SK-N-SH (cell line): ENCODE results near the gene MUS81. TPM values are rescaled to one million over a fixed set of nuclear protein-coding genes. Genes with fewer than 3 reads are reported as not detected.
A peak's percentile ranks its signal among the peaks of the same experiment; 100 is the strongest.

ENCODE experiments used
- CTCF ChIA-PET: fragments of 300-600, 350-600 bp; formaldehyde crosslinking; extraction: SDS; loops from one replicate; lab custom pipeline; 2021; lab: Yijun Ruan, JAX
- POLR2A ChIA-PET: fragments of 350-600 bp; sonication (Branson Sonifier 250); formaldehyde crosslinking; extraction: SDS; loops from one replicate; lab custom pipeline; 2020; ENCODE audit warnings: antibody characterized with exemption, inconsistent platforms; lab: Yijun Ruan, JAX
- DNase-seq: peaks from one replicate; pipeline ENCODE4 v3.0.0; 2012
- H2AFZ ChIP-seq: fragments of 200-600 bp; sonication (generic); 2 replicates; pipeline ENCODE4 v1.8.1; 2016; ENCODE audit warnings: antibody characterized with exemption, mild to moderate bottlenecking, low read depth
- H3F3A ChIP-seq: fragments of 200-600 bp; sonication (generic); replicated peaks from 2 replicates; pipeline ENCODE3; 2016; ENCODE audit warnings: antibody characterized with exemption, mild to moderate bottlenecking; ENCODE audit not compliant: insufficient read depth
- H3K27ac ChIP-seq, 2 experiments: fragments of 200-500 bp in 1 of 2; fragments of 200-600 bp in 1 of 2; sonication (Bioruptor generic) in 1 of 2; sonication (generic), shearing (Covaris generic) in 1 of 2; 2 replicates each; pipeline versions ENCODE4 v1.5.1 to v1.6.1; 2014 to 2016; ENCODE audit warnings: low read depth in 2 of 2, inconsistent platforms in 1 of 2, low read length in 1 of 2, mild to moderate bottlenecking in 1 of 2, mixed read lengths in 1 of 2
- H3K27me3 ChIP-seq: fragments of 200-600 bp; sonication (generic), shearing (Covaris generic); 2 replicates; pipeline ENCODE4 v1.6.1; 2016; ENCODE audit warnings: mixed run types; ENCODE audit not compliant: insufficient read depth
- H3K36me3 ChIP-seq, 2 experiments: fragments of 200-500 bp in 1 of 2; fragments of 200-600 bp in 1 of 2; sonication (Bioruptor generic) in 1 of 2; sonication (generic) in 1 of 2; replicated peaks in 1 of 2; 2 replicates each; pipeline versions ENCODE3 to v1.5.1; 2014 to 2016; ENCODE audit warnings: low read length in 1 of 2, mild to moderate bottlenecking in 1 of 2; ENCODE audit not compliant: insufficient read depth in 2 of 2, control insufficient read depth in 1 of 2
- H3K4me1 ChIP-seq, 2 experiments: fragments of 200-500 bp in 1 of 2; fragments of 200-600 bp in 1 of 2; sonication (Bioruptor generic) in 1 of 2; sonication (generic), shearing (Covaris generic) in 1 of 2; 2 replicates each; pipeline versions ENCODE4 v1.5.1 to v1.6.1; 2014 to 2016; ENCODE audit warnings: low read depth in 1 of 2, low read length in 1 of 2, mixed run types in 1 of 2; ENCODE audit not compliant: insufficient read depth in 2 of 2, control insufficient read depth in 1 of 2
- H3K4me2 ChIP-seq: fragments of 200-600 bp; sonication (generic), shearing (Covaris generic); 2 replicates; pipeline ENCODE4 v1.6.1; 2017; ENCODE audit warnings: mixed run types
- H3K4me3 ChIP-seq, 2 experiments: fragments of 200-500 bp in 1 of 2; fragments of 200-600 bp in 1 of 2; sonication (Bioruptor generic) in 1 of 2; sonication (generic), shearing (Covaris generic) in 1 of 2; 2 replicates each; pipeline versions ENCODE4 v1.5.1 to v1.8.1; 2014 to 2016; ENCODE audit warnings: low read depth in 2 of 2, inconsistent platforms in 1 of 2, low read length in 1 of 2, mild to moderate bottlenecking in 1 of 2, mixed read lengths in 1 of 2, moderate library complexity in 1 of 2
- H3K79me2 ChIP-seq: fragments of 200-600 bp; sonication (generic); 2 replicates; pipeline ENCODE4 v1.8.1; 2017; ENCODE audit warnings: mild to moderate bottlenecking; ENCODE audit not compliant: insufficient read depth
- H3K9ac ChIP-seq: fragments of 200-600 bp; sonication (generic); 2 replicates; pipeline ENCODE4 v1.6.1; 2017; ENCODE audit warnings: mixed run types
- H3K9me2 ChIP-seq: fragments of 200-600 bp; sonication (generic); 2 replicates; pipeline ENCODE4 v1.6.1; 2017; ENCODE audit warnings: mixed run types
- H3K9me3 ChIP-seq: fragments of 200-600 bp; sonication (generic); 2 replicates; pipeline ENCODE4 v1.6.1; 2017; ENCODE audit warnings: mixed run types, mild to moderate bottlenecking, moderate library complexity
- H4K20me1 ChIP-seq: fragments of 200-600 bp; sonication (generic); 2 replicates; pipeline ENCODE4 v1.6.1; 2017; ENCODE audit warnings: mild to moderate bottlenecking, mixed run types; ENCODE audit not compliant: insufficient read depth
- CHD2 ChIP-seq: fragments of 150-350 bp; IDR thresholded peaks from 2 replicates; pipeline ENCODE4 v1.6.1; 2018; ENCODE audit warnings: low read length; ENCODE audit not compliant: partially characterized antibody
- ELF1 ChIP-seq: IDR thresholded peaks from 2 replicates; pipeline ENCODE4 v1.4.0; 2012
- EP300 ChIP-seq, 2 experiments: IDR thresholded peaks; 2 replicates each; pipeline versions ENCODE4 v1.4.0 to v1.6.1; 2012; ENCODE audit warnings: borderline replicate concordance in 1 of 2, low read depth in 1 of 2, low read length in 1 of 2
- EZH2phosphoT487 ChIP-seq: fragments of 200-600 bp; sonication (generic); IDR thresholded peaks from 2 replicates; pipeline ENCODE4 v1.6.1; 2017; ENCODE audit warnings: low read depth, mixed run types, mild to moderate bottlenecking, antibody characterized with exemption, moderate library complexity, borderline replicate concordance
- GATA2 ChIP-seq: sonication (generic); formaldehyde crosslinking; IDR thresholded peaks from 2 replicates; pipeline ENCODE4 v1.5.0; 2020; ENCODE audit warnings: mild to moderate bottlenecking, missing genetic modification reagents
- JUND ChIP-seq: IDR thresholded peaks from 2 replicates; pipeline ENCODE4 v1.4.0; 2012
- MEF2A ChIP-seq: IDR thresholded peaks from 2 replicates; pipeline ENCODE4 v1.4.0; 2012; ENCODE audit warnings: low read depth, borderline replicate concordance
- NRF1 ChIP-seq: IDR thresholded peaks from 2 replicates; pipeline ENCODE4 v1.6.1; 2012; ENCODE audit warnings: low read depth, mild to moderate bottlenecking, low read length
- POLR2AphosphoS5 ChIP-seq: IDR thresholded peaks from 2 replicates; pipeline ENCODE4 v1.6.1; 2012; ENCODE audit warnings: low read depth, low read length
- REST ChIP-seq: IDR thresholded peaks from 2 replicates; pipeline ENCODE4 v1.6.1; 2012; ENCODE audit warnings: mild to moderate bottlenecking, low read depth, low read length, moderate library complexity
- RFX5 ChIP-seq: IDR thresholded peaks from 2 replicates; pipeline ENCODE4 v1.6.1; 2012; ENCODE audit warnings: mild to moderate bottlenecking, improper control_type of control experiment, low read length
- SMC3 ChIP-seq: IDR thresholded peaks from 2 replicates; pipeline ENCODE4 v1.6.1; 2012; ENCODE audit warnings: low read depth, low read length, improper control_type of control experiment
- TAF1 ChIP-seq: IDR thresholded peaks from 2 replicates; pipeline ENCODE4 v1.6.1; 2012; ENCODE audit warnings: low read depth, mild to moderate bottlenecking, low read length, moderate library complexity, borderline replicate concordance
- TCF12 ChIP-seq: IDR thresholded peaks from 2 replicates; pipeline ENCODE4 v1.4.0; 2012
- ZBTB33 ChIP-seq: IDR thresholded peaks from 2 replicates; pipeline ENCODE4 v1.4.0; 2012; ENCODE audit warnings: low read depth, borderline replicate concordance
- WGBS: methylation state at CpG from one replicate; pipeline ENCODE4 v1.1.6; 2017; ENCODE audit warnings: low lambda C conversion rate; 5-methylcytosine and 5-hydroxymethylcytosine counted together
- polyA plus RNA-seq, 3 experiments: library from polyadenylated mRNA; depleted of rRNA; stranded (reverse); fragments of >200 nt; gene quantifications; 2 replicates each; pipeline ENCODE4 v1.2.3, GENCODE V29; 2012
- TF ChIP-seq, protein P1 (sequence below): IDR thresholded peaks from 2 replicates; pipeline ENCODE4; 2012
- TF ChIP-seq, protein P2 (sequence below): fragments of 150-350 bp; IDR thresholded peaks from 2 replicates; pipeline ENCODE4 v1.6.1; 2016; ENCODE audit warnings: mild to moderate bottlenecking, low read depth, low read length

The MUS81 gene
- polyA plus RNA-seq, 1 of the 3 experiments (the other 2 are of a cell fraction) = 58.2 TPM

GRCh38 chr11:65867284-65868071, 7.2 kb downstream of the MUS81 start:
- Histone ChIP-seq H3K4me1 (peaks cover 15 to 20% of the 10 kb centered on the region in 2 experiments; a peak in 2 of 4 replicates), H3K27ac (no peak overlapping the region; a peak in 1 of 4 replicates), H3F3A (peaks cover 61% of the 10 kb centered on the region), H2AFZ (no peak overlapping the region), H4K20me1 (no peaks in the 10 kb centered on the region; the same call in 1 of the 2 replicates), H3K9me3 (no peaks in the 10 kb centered on the region), H3K27me3 (no peaks in the 10 kb centered on the region), H3K4me3 (no peak overlapping the region), H3K36me3 (peaks cover 46 to 81% of the 10 kb centered on the region in 2 experiments), H3K9me2 (no peaks in the 10 kb centered on the region), H3K4me2 (no peak overlapping the region), H3K79me2 (peaks cover 49% of the 10 kb centered on the region), H3K9ac (no peak overlapping the region)
- 70% methylated on average over 22 of the region's 29 CpGs for WGBS
- ChIA-PET CTCF (interaction anchor here (7.1 to 18.4 kb wide), 2 partner anchors 7 to 18 kb away, joined by 89 to 374 read pairs; partner anchors contain the start of genes CCDC85B, CTSW, FIBP and MUS81), POLR2A (interaction anchor here (4.8 kb wide), 1 partner anchor 8 kb away, joined by 59 read pairs; the partner anchor contains the start of genes CFL1 and MUS81)
- peak; percentile 73 for DNase-seq
- TF ChIP-seq EZH2phosphoT487 (no peak), NRF1 (no peak), RFX5 (no peak), POLR2AphosphoS5 (0 out of 2 replicates have a peak, but pooled peaks have one; percentile 25), EP300 (IDR thresholded peaks at IDR 0.05; ENCODE audit: borderline replicate concordance in 1 of 2, low read depth in 1 of 2, low read length in 1 of 2) (no peak), SMC3 (no peak), ELF1 (no peak), ZBTB33 (no peak)
- TF ChIP-seq, protein P1, sequence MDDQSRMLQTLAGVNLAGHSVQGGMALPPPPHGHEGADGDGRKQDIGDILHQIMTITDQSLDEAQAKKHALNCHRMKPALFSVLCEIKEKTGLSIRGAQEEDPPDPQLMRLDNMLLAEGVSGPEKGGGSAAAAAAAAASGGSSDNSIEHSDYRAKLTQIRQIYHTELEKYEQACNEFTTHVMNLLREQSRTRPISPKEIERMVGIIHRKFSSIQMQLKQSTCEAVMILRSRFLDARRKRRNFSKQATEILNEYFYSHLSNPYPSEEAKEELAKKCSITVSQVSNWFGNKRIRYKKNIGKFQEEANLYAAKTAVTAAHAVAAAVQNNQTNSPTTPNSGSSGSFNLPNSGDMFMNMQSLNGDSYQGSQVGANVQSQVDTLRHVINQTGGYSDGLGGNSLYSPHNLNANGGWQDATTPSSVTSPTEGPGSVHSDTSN = 0 out of 2 replicates have a peak, but pooled peaks have one; percentile 3

DNA sequence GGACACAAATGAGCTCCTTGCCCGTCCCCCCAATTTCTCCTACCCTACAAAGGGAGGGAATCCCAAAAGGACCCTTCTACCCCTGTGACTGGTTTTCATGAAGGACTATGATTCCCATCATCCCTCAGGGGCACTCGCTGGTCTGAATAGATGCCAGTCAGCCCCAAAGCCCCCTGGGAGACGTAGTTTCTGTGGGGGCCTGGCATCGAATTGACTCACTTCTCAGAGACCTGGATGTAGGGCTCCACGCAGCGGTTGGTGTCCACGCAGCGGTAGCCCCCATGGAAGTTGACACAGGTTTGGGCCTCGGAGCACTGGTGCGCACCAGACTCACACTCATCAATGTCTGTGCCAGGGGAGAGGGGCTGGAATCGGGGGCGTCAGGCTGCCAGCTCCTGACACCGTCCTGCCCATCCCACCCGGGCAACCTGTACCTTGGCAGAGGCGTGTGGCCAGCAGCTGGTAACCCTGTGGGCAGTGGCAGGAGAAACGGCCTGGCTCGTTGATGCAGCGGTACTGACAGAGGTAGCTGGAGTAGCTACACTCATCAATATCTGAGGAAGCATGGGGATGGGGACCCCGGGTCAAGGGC, 7.9 kb downstream of the MUS81 start:
- H3K9ac ChIP-seq = no peak overlapping the region
- no peaks in the 10 kb centered on the region for H3K9me2 ChIP-seq
- H3K27ac ChIP-seq = no peak overlapping the region; a peak in 1 of 4 replicates
- peaks cover 45% of the 10 kb centered on the region for H3K79me2 ChIP-seq
- 97% methylated on average over 10 of the region's 19 CpGs for WGBS
- no peak overlapping the region for H3K4me3 ChIP-seq
- H3K27me3 ChIP-seq = no peaks in the 10 kb centered on the region
- no peaks in the 10 kb centered on the region for H3K9me3 ChIP-seq
- H3F3A ChIP-seq = peaks cover 61% of the 10 kb centered on the region
- DNase-seq = peak; percentile 73
- TF ChIP-seq GATA2 (CRISPR knock-in tag) (no peak), TAF1 (no peak), SMC3 (no peak), JUND (no peak), CHD2 (no peak), MEF2A (no peak), REST (no peak), TCF12 (no peak)
- TF ChIP-seq, protein P2, sequence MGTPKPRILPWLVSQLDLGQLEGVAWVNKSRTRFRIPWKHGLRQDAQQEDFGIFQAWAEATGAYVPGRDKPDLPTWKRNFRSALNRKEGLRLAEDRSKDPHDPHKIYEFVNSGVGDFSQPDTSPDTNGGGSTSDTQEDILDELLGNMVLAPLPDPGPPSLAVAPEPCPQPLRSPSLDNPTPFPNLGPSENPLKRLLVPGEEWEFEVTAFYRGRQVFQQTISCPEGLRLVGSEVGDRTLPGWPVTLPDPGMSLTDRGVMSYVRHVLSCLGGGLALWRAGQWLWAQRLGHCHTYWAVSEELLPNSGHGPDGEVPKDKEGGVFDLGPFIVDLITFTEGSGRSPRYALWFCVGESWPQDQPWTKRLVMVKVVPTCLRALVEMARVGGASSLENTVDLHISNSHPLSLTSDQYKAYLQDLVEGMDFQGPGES = no peak
- TF ChIP-seq, all 33 proteins: peak for 0
- POLR2A ChIA-PET = interaction anchor here (1.2 to 4.8 kb wide), 3 partner anchors 9 to 17 kb away, joined by 3 to 59 read pairs (median 4); partner anchors contain the start of genes CFL1 and MUS81
- CTCF ChIA-PET = interaction anchor here (7.1 to 18.4 kb wide), 2 partner anchors 7 to 17 kb away, joined by 89 to 374 read pairs; partner anchors contain the start of genes CCDC85B, CTSW, FIBP and MUS81
- Histone ChIP-seq H3K36me3 (peaks cover 45 to 74% of the 10 kb centered on the region in 2 experiments), H2AFZ (no peak overlapping the region), H4K20me1 (no peaks in the 10 kb centered on the region; the same call in 1 of the 2 replicates), H3K4me1 (peaks cover 15 to 23% of the 10 kb centered on the region in 2 experiments; a peak in 2 of 4 replicates), H3K4me2 (no peak overlapping the region)
